Smooth muscle cell (in vitro differentiated cells): ENCODE measurements around the gene SLC4A5. TPM values are rescaled to one million over a fixed set of nuclear protein-coding genes. Genes with fewer than 3 reads are reported as not detected.

Experiments used
- DNase-seq: peaks from one replicate; lab custom pipeline; 2025; ENCODE audit not compliant: unreplicated experiment; lab: John Stamatoyannopoulos, UW
- H2AFZ ChIP-seq: fragments of 200-600 bp; sonication (generic); 2 replicates; pipeline ENCODE4 v1.6.0; 2016; ENCODE audit warnings: antibody characterized with exemption, low read depth, mild to moderate bottlenecking
- H3F3A ChIP-seq: fragments of 200-600 bp; sonication (generic); 2 replicates; pipeline ENCODE4 v1.6.0; 2017; ENCODE audit warnings: antibody characterized with exemption, low read depth
- H3K27ac ChIP-seq: fragments of 200-600 bp; sonication (generic); 2 replicates; pipeline ENCODE4 v1.5.1; 2016; ENCODE audit warnings: low read depth, mild to moderate bottlenecking
- H3K27me3 ChIP-seq: fragments of 200-600 bp; sonication (generic); 2 replicates; pipeline ENCODE4 v1.6.1; 2016; ENCODE audit warnings: low read depth, mild to moderate bottlenecking
- H3K36me3 ChIP-seq: fragments of 200-600 bp; sonication (generic); 2 replicates; pipeline ENCODE4 v1.5.1; 2016; ENCODE audit warnings: low read depth
- H3K4me1 ChIP-seq: fragments of 200-600 bp; sonication (generic); 2 replicates; pipeline ENCODE4 v1.5.1; 2016; ENCODE audit warnings: low read depth
- H3K4me2 ChIP-seq: fragments of 200-600 bp; sonication (generic); 2 replicates; pipeline ENCODE4 v1.6.0; 2016; ENCODE audit warnings: mild to moderate bottlenecking
- H3K4me3 ChIP-seq: fragments of 200-600 bp; sonication (generic); 2 replicates; pipeline ENCODE4 v1.5.1; 2016; ENCODE audit warnings: mild to moderate bottlenecking
- H3K79me2 ChIP-seq: fragments of 200-600 bp; sonication (generic); 2 replicates; pipeline ENCODE4 v1.6.0; 2016; ENCODE audit warnings: low read depth, mild to moderate bottlenecking
- H3K9ac ChIP-seq: fragments of 200-600 bp; sonication (generic); 2 replicates; pipeline ENCODE4 v1.6.0; 2016; ENCODE audit warnings: low read depth
- H3K9me3 ChIP-seq: fragments of 200-600 bp; sonication (generic); replicated peaks from 2 replicates; pipeline ENCODE4 v1.5.1; 2016; ENCODE audit warnings: low read depth
- H4K20me1 ChIP-seq: fragments of 200-600 bp; sonication (generic); 2 replicates; pipeline ENCODE4 v1.6.0; 2016; ENCODE audit warnings: low read depth
- CTCF ChIP-seq: fragments of 200-600 bp; sonication (generic); IDR thresholded peaks from 2 replicates; pipeline ENCODE4 v1.5.1; 2017; ENCODE audit warnings: borderline replicate concordance, mild to moderate bottlenecking, antibody characterized with exemption; ENCODE audit not compliant: insufficient read depth, poor library complexity, severe bottlenecking
- WGBS: methylation state at CpG from one replicate; pipeline ENCODE4 v1.1.7; 2016; ENCODE audit warnings: low lambda C conversion rate; 5-methylcytosine and 5-hydroxymethylcytosine counted together
- polyA plus RNA-seq: library from polyadenylated mRNA; unstranded; fragments of >200 nt; fragmentation: Nextera tagmentation; extraction: Ambion mirVana; gene quantifications from 2 replicates; pipeline ENCODE4 v1.2.1, GENCODE V29; 2016
- total RNA-seq: library from RNA; depleted of rRNA; stranded (reverse); fragments of >200 nt; gene quantifications from 2 replicates; pipeline ENCODE4 v1.2.3, GENCODE V29; 2014

Gene SLC4A5
- total and polyA plus RNA-seq, 2 experiments from 2014 or later = 0.46 to 0.99 TPM

- Histone ChIP-seq H3K4me2 (no peak overlapping the region), H2AFZ (no peak overlapping the region), H3K9me3 (no peaks in the 10 kb centered on the region), H3K4me1 (no peaks in the 10 kb centered on the region), H3K27me3 (no peaks in the 10 kb centered on the region), H4K20me1 (no peaks in the 10 kb centered on the region), H3K9ac (no peak overlapping the region), H3K36me3 (no peaks in the 10 kb centered on the region), H3K4me3 (no peak overlapping the region), H3F3A (no peaks in the 10 kb centered on the region), H3K27ac (no peak overlapping the region), H3K79me2 (no peaks in the 10 kb centered on the region)
- WGBS = 87% methylated on average over 6 of the region's 6 CpGs
- TF ChIP-seq CTCF = no peak
- no peak for DNase-seq
Measured at GRCh38 chr2:74293191-74293991, 49.8 kb downstream of the SLC4A5 start.

- Histone ChIP-seq H4K20me1 (no peaks in the 10 kb centered on the region), H3K9ac (no peak overlapping the region), H3K4me1 (no peaks in the 10 kb centered on the region), H3F3A (no peaks in the 10 kb centered on the region), H3K79me2 (no peaks in the 10 kb centered on the region), H3K4me3 (no peak overlapping the region), H3K27me3 (no peaks in the 10 kb centered on the region), H3K27ac (no peak overlapping the region), H2AFZ (no peak overlapping the region), H3K9me3 (no peaks in the 10 kb centered on the region), H3K36me3 (no peaks in the 10 kb centered on the region), H3K4me2 (no peak overlapping the region)
- no peak for TF ChIP-seq CTCF
- WGBS = 93% methylated on average over 6 of the region's 6 CpGs
- no peak for DNase-seq
Measured at GRCh38 chr2:74292751-74293150, 50.5 kb downstream of the SLC4A5 start.

GRCh38 chr2:74291886-74292621, 51.2 kb downstream of the SLC4A5 start:
- no peaks in the 10 kb centered on the region for H3F3A ChIP-seq
- no peaks in the 10 kb centered on the region for H3K79me2 ChIP-seq
- H3K4me3 ChIP-seq = no peak overlapping the region
- H3K27me3 ChIP-seq = no peaks in the 10 kb centered on the region
- DNase-seq = no peak
- H3K27ac ChIP-seq = no peak overlapping the region
- H3K4me2 ChIP-seq = no peak overlapping the region
- H3K4me1 ChIP-seq = no peaks in the 10 kb centered on the region
- H3K9ac ChIP-seq = no peak overlapping the region
- H3K36me3 ChIP-seq = no peaks in the 10 kb centered on the region
- no peak overlapping the region for H2AFZ ChIP-seq
- 94% methylated on average over 6 of the region's 6 CpGs for WGBS
- H4K20me1 ChIP-seq = no peaks in the 10 kb centered on the region
- TF ChIP-seq CTCF = no peak
- H3K9me3 ChIP-seq = no peaks in the 10 kb centered on the region

GRCh38 chr2:74291218-74291544, 52.0 kb downstream of the SLC4A5 start:
- no peaks in the 10 kb centered on the region for H4K20me1 ChIP-seq
- no peak for TF ChIP-seq CTCF
- no peak overlapping the region for H3K4me2 ChIP-seq
- WGBS = 88% methylated on average over 2 of the region's 2 CpGs
- no peaks in the 10 kb centered on the region for H3K9me3 ChIP-seq
- H3K79me2 ChIP-seq = no peaks in the 10 kb centered on the region
- H2AFZ ChIP-seq = no peak overlapping the region
- no peak overlapping the region for H3K4me3 ChIP-seq
- no peak for DNase-seq
- H3K36me3 ChIP-seq = no peaks in the 10 kb centered on the region
- H3K27me3 ChIP-seq = no peaks in the 10 kb centered on the region
- no peak overlapping the region for H3K27ac ChIP-seq
- no peaks in the 10 kb centered on the region for H3K4me1 ChIP-seq
- H3F3A ChIP-seq = no peaks in the 10 kb centered on the region
- no peak overlapping the region for H3K9ac ChIP-seq
